ENCODE results near the gene SLC27A4.

SLC27A4 gene

DNA sequence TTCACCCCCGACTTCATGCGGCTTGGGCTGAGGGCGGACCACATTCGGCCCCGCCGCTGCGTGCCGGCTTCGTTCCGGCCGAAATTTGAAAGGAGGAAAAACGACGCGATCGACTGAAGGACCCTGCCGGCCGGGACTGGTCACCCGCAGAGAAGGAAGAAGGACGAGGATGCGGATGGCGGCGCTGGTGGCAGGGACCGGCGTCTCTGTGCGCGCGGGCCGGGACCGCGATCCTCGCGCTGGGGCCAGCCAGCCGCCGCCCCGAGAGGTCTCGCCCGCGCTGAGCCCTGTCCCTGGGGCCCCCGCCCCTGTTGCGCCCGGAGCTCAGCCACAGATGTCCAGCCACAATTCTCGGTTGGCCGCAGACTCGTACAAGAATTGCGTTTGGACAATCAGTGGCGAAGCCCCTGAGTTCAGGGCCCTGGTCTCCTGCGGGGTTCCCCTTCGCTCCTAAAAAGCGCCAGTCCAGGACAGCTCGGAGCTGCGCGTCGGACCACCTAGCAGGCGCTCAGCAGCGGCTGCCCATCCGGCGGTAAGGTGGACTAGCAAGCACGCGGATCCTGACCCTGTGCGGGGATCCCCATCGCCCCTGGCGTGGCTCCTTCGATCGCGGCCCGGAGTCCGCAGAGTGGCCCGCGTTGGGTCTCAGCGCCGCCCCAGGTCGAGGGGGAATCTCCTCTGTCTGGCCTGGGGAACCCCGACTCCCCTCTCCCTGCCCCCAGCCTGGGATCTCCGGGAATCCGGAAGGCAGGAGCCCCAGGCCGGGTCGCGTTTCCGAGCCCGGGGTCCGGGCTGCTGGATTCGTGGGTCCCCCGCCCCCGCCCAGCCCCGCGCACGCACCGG is 52.2 kb downstream of the SLC27A4 start:
- DNase-seq: no peak

DNA sequence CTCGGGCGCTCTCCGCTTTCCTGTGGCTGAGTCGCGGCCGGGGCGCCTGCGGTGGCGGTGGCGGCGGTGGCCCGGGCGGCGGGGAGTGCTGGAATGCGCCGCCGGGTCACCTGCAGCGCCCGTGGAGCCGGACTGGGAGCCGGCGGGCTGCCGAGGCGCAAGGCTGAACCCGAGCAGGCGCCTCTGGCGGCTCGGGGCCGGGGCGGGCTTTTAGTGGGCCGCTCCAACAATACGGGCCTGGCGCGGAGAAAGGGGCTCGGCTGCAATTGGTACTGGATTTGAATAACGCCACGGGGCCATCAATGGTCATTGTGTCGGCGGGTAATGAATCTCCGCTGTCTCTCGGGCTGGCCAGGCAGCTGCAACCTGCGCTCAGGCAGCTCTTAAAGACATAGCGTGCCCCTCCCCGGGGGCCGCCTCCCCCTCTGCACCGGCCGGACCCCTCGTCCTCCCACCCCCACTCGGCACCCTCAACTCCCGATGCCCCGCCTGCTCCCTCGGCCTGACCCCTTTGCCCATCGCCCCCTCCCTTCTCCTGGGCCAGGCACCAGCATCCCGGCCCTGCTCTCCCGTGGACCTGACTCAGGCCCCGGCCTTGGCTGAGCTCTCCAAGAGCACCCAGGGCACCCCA is 52.9 kb downstream of the SLC27A4 start:
- no peak for DNase-seq

DNA sequence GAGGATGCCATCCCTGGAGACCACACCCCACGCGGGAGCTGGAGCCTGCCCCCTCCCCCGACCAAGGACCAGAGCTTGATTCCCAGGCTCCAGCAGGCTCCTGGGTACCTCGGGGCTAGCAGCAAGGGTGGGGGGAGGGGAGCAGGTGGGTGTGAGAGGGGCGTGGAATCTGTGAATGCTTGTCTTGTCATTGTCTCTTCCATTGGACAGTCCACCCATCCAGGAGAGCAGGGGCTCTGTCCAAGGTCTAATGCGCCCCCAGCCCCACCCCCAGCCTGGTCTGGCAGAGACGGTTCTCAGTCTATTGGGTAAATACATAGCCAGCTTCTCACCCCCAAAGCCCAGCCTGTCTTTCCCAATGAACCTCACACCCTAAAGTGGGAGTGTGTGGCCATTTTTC is 53.6 kb downstream of the SLC27A4 start:
- no peak for DNase-seq

DNA sequence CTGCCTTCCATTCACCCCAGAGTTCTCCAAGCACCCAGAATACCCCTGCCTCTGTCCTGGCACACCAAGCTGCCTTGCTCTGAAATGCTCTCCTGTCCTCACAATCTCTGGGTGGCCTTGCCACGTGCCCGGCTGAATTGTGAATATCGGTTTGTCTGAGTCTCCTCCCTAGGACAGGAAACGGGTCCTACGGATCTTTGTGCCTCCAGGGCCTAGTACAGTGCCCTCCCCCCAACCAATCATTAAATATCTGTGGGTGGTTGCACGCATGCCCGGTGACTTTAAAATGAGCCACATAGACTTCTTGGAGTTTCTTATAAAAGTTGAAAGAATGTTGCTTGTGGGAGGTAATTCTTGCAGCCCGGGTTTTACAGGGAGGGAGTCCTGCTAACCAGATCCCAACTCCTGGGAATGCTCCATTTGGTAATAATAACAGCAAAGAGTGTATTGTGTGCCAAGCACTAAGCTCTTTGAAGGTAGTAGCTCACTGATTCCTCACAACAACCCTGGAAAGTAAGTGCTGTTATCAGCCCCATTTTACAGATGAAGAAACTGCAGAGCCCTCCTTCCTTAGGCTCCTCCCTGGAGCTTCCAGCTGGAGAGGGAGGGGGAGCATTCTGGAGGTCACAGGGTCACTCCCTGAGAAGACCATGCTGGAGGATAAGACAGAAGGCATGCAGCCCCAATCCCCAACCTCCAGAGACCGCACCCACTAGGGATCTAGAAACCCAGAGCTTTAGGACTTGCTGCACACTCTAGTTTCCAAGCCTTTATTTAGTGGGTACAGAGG is 54.2 kb downstream of the SLC27A4 start:
- no peak for DNase-seq

DNA sequence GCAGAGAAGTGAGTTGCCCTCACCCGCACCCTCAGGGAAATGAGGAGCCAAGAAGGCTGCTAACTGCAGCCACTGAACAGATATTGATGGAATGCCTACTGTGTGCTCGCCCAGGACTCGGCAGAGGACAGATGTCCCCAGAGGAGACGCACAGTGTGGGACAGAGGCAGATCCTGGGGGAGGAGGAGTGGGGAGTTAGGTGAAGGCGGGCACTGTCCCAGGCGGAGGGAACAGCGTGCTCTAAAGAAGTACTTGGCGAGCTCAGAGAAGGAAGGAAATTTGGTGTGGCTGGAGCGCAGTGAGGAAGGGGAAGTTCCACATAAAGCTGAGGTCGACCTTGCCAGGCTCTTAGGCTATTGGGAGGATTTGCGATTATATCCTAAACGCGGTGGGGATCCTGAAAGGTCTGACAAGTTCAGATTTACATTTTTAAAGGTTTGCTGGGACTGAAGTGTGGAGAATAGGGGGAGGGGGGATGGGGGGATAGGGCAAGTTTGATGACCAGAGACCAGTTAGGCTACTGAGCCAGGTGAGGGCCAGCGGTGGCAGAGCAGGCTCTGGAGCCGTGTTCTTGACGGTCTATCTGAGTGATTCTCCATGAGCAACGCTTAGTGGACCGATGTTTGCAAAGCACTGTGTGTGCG is 56.8 kb downstream of the SLC27A4 start:
- no peak for DNase-seq

DNA sequence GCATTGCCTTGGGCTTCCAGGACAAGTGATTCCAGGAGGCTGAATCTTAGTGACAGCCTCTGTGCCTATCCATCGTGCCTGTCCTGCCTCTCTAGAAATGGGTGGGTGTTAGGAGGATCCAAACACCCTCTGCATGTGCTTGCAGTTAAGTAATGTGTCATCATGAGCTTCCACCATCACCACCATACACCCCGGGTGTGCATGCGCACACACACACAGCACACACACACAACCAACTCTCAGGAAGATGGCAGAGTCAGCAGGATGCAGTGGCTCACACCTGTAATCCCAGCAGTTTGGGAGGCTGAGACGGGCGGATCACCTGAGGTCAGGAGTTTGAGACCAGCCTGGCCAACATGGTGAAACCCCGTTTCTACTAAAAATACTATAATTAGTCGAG is 57.5 kb downstream of the SLC27A4 start:
- no peak for DNase-seq

DNA sequence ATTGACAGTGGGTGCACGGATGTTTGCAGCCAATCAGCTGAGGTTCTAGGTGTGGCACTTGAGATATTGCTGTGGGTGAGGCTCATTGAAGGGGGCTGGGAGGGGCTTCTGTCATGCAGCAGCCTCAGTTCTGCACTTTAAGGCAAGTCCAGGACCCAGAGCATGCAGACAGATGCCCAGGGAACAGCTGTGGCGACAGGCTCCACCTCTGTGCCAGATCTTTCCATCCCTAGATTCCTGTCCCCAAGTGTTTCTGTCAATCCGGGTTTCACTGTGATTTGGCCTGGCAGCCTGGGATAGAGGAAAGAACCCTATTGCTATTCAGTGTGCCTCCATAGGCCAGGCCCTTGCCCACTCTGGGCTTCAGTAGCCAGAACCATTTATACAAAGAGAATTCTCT is 59.5 kb downstream of the SLC27A4 start:
- DNase-seq: no peak

DNA sequence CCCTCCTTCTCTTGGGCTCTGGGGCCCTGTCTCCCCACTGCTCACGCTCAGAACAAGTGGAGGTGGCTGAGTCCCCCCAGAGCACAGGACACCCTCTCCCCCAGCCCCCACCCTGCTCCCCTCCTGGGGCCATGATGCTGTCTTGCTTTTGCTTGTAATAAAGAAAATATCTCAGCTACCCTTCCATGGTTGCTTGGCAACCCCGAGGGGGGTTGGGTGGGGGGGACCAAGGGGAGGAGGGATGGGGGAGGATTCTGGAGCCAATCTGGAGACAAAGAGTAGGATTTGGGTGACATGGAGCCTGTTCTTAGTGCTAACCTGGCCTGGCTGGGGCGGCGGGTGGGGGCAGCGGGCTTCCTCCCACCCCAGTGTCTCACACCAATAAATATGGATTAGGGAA is 64.2 kb downstream of the SLC27A4 start:
- DNase-seq: no peak

DNA sequence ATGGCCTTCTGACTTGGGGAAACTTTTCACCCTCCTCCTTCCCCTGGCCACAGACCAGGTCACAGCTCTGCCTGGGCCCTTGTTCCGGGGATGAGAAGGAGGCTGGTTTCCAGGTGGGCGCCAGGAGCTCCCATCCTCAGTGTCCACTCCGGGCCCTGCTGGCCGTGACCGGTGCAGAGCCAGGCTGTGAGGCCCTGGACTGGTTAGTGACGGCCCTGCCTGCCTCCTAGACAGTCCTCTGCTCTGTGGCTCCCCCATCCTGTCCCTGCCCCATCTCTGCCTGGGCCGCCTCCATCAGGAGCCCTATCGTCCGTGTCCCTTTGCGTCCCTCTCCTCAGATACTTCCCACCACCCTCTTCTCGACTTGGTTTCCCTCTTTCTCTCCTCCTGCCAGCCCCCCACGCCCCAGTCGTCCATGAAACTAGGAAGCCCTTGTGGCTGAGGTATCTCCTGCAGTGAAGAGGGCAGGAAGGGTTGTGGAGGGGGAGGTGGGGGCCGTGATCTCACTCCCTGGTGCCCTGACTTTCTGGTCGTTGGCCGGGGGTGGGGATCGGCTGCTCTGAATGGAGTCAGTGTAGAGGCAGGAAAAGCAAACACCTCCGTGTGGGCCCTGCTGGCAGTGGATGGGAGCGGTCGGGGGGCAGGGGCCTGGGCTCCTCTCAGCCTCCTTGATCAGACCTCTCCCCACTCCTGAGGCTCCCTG is 64.9 kb downstream of the SLC27A4 start:
- no peak for DNase-seq

DNA sequence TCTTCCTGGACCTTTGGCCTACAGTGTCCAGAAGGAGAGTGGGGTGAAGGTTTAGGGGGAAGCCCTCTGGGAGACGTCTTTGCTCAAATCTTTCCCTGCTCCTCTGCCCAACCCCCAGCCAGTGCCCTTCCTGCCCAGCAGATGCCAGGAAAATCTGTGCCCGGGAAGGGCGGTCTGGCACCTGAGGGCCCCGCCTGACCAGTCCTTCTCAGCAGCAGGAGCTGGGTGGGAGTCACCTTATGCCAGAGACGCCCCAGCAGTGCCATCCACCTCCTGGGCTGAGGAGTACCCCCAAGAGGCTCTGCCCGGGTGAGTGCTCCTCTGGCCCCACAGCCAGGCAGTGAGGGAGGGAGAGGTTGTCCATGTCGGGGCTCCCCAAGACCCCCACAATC is 65.4 kb downstream of the SLC27A4 start:
- DNase-seq: no peak

DNA sequence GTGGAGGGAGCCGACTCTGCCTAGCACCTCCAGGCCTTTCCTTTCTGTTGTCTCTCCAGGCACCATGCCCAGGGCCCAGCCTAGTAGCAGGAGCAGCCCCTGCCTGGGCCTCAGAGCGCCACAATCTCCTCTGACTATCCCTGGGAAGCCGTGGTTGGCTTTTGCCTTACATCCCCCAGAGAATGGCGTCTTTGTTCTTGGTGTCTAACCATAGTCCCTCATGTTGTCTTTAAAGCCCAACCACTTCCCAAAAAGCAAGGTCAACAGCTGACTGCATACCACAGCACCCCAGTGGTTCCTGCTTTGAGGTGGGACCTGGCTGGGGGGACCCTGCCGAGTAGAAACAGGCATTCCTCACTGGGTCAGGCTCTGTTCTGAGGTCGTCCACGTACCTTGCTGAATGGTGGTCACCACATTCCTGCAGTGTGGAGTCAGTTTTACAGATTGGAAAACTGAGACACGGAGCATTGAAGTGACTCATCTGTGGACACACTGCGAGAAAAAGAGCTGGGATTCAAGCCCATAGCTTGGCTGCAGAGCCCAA is 66.6 kb downstream of the SLC27A4 start:
- no peak for DNase-seq

DNA sequence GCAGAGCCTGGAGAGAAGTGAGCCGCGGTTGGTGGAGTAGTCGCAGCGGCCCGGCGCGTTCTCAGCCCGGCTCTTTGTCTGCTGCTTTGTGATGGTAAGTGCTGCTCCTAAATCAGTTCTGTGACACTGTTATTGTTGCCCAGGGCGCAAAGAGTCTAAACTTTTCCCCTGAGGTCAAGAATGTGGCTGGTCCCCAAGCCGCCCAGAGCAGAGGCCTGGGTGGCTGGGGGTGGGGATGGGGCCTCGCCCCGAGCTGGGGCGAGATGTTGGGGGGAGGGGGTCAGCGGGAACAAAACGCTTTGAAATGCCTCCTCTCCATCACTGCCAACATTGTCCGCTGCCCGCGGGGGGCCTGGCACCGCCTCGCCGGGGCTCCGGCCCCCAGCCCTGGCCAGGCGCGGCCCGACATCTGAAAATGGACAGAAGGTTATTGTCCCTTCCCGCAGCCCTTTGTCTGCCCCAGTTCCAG is 68.7 kb downstream of the SLC27A4 start:
- no peak for DNase-seq

DNA sequence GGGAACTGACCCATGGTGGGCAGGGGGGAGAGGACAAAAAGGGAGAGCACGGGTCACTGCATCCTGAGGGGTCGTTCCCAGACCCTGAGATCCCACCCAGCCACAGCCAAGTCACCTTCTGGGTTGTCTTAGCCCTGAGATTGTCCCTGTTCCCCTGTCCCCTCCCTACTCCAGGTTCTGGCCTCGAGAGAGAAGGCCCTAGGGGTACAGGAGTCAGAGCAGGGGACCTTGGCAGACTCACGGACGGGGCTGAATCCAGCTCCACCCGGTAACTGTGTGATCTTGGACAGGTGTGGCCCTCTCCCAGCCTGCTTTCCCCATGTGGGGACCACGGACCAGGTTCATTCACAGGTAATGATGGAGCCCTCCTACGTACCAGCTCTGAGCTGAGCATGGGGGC is 69.1 kb downstream of the SLC27A4 start:
- DNase-seq: no peak

DNA sequence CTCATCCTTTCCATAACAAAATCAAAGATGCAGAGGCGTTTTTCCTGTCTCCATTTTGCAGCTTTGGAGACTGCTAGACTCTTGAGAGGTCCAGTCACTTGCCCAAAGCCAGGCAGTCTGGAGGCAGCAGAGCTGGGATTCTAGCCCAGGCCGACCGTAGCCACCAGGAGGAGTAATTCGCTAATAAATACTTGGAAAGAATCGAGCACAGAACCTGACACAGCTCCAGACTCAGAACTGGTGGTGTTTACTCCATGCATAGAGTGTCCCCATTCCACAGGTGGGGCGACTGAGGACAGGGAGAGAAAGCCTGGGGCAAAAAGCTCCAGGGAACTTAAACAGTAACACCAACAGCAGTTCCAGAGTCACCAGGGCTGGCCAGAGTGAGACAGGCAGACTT is 69.7 kb downstream of the SLC27A4 start:
- DNase-seq: no peak

Measured in NCI-H2029 treated with DMSO at 0.1 percent for 48 hours (cell line).